22Rv1 (cell line): Measurements from ENCODE around the gene KRT14.

Experiments
- H3K27ac ChIP-seq: fragments of 450-650 bp; 2 replicates; pipeline ENCODE4 v1.5.1; 2017
- ZFX ChIP-seq: fragments of 450-650 bp; IDR thresholded peaks from 2 replicates; pipeline ENCODE4 v1.6.1; 2017; ENCODE audit warnings: antibody characterized with exemption, borderline replicate concordance
- TF ChIP-seq, protein P1 (sequence below): fragments of 450-650 bp; IDR thresholded peaks from 2 replicates; pipeline ENCODE4 v1.5.1; 2017; ENCODE audit warnings: mild to moderate bottlenecking

Gene KRT14

DNA sequence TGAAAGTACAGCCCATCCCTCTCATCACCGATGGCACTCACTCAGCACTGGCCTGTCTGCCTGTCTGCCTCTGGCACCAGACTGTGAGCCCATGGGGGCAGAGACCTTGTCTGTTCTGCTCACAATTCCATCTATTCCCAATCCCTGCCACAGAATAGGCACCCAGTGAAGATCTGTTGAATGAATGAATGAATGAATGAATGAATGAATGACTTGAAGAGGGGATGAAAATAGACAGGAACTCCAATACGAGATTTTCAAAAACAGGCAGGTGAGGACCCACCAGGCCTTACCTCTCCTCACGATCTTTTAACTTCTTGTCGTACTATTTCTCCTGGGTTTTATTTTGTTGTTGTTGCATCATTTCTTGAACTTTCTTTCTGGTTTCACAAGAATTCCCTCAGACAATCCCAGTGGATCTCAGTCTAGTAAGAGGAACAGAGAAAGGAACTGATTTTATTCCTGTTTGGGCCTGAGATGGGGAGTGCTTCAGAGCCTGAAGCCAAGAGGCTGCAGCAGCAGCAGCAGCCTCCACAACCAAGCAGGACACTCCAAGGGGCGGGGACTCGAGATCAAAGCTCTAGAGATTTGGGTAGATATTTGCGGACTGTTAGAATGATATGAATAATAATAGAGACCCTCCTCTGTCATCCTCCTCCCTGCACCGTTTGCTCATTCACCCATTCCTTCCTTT, 32.6 kb downstream of the KRT14 start:
- TF ChIP-seq ZFX = no peak
- TF ChIP-seq, protein P1, sequence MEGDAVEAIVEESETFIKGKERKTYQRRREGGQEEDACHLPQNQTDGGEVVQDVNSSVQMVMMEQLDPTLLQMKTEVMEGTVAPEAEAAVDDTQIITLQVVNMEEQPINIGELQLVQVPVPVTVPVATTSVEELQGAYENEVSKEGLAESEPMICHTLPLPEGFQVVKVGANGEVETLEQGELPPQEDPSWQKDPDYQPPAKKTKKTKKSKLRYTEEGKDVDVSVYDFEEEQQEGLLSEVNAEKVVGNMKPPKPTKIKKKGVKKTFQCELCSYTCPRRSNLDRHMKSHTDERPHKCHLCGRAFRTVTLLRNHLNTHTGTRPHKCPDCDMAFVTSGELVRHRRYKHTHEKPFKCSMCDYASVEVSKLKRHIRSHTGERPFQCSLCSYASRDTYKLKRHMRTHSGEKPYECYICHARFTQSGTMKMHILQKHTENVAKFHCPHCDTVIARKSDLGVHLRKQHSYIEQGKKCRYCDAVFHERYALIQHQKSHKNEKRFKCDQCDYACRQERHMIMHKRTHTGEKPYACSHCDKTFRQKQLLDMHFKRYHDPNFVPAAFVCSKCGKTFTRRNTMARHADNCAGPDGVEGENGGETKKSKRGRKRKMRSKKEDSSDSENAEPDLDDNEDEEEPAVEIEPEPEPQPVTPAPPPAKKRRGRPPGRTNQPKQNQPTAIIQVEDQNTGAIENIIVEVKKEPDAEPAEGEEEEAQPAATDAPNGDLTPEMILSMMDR = no peak
- H3K27ac ChIP-seq = no peak overlapping the region

DNA sequence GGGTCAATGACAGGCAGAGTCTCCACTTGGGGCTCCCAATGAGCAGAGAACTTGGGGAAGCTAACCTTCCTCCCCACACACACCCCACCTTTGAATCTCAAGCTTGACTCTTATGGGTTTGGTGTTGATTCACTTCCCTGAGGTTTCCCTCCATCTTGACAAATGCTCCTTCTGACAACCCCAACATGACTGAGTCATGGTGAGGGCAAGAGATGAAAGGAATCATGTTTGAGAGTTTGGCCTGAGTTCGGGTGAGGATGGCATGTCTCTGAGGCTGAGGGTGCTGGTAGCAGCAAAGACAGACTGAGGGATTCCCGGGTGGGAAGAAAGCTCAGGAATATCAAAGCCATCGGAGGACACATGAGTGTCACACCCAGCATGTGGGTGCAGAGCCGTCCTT, 33.5 kb downstream of the KRT14 start:
- TF ChIP-seq, protein P1 = no peak
- TF ChIP-seq ZFX = no peak

DNA sequence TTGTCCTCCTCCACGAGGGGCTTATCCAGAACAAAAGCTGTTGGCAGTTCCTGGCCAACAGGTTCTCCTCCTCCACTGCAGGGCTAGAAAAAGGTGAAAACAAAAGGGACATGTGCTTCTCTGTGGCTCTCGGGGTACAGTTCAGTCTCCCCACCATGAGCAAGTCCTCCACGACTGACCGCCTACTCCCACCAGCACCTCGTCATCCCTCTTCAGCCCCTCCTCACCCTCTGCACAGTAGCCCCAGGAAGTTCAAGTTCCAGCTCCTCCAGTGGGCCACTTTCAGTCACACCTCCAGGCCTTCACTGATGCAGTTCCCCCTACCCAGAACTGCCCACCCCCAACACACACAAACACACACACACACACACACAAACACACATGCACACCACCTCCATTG, 34.2 kb downstream of the KRT14 start:
- H3K27ac ChIP-seq = no peak overlapping the region
- TF ChIP-seq ZFX = no peak
- TF ChIP-seq, protein P1 = no peak

More for the DNA sequence above, 33.5 kb downstream of the KRT14 start:
- no peak overlapping the region for H3K27ac ChIP-seq

DNA sequence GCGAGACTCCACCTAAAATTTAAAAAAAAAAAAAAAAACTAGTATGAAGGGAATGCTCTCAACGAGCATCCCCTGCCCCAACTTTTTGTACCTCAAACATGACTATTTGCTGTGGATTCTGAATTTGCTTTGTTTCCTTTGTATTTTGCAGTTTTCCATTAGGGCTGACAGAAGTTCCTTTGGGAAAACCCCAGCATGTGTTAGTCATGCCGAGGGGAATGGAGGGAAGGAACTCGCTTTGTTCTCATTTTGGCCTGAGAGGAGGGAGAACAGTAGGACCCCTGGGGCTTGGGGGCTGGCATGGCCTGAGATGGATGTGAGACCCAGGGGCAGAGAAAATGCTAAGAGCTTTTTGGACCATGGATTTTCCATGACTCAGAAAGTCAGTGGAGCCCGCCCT, 35.3 kb downstream of the KRT14 start:
- H3K27ac ChIP-seq = no peak overlapping the region
- TF ChIP-seq ZFX = no peak
- TF ChIP-seq, protein P1 = no peak

DNA sequence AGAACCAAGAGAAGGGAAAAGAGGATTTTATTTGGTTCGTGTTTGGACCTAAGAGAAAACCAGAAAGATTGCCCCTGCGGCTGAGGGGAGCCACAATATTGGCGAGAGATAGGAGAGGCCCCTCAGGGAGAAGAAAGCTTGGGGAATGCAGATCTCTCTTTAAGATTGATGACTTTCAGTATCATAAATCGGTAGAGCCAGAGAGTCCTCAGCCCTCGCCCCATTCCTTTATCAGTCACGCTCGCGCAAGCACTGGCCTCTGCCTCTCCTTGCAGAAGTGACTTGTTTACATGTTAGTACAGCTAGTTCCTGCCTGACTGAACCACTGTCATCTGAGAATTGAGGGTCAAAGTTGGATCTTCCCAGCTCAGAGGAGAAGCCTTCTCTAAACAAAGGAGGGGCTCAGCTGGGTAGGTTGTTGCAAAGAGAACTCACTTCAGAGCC, 37.1 kb downstream of the KRT14 start:
- TF ChIP-seq ZFX = no peak
- TF ChIP-seq, protein P1 = no peak; the same call in 1 of the 2 replicates
- no peak overlapping the region for H3K27ac ChIP-seq

DNA sequence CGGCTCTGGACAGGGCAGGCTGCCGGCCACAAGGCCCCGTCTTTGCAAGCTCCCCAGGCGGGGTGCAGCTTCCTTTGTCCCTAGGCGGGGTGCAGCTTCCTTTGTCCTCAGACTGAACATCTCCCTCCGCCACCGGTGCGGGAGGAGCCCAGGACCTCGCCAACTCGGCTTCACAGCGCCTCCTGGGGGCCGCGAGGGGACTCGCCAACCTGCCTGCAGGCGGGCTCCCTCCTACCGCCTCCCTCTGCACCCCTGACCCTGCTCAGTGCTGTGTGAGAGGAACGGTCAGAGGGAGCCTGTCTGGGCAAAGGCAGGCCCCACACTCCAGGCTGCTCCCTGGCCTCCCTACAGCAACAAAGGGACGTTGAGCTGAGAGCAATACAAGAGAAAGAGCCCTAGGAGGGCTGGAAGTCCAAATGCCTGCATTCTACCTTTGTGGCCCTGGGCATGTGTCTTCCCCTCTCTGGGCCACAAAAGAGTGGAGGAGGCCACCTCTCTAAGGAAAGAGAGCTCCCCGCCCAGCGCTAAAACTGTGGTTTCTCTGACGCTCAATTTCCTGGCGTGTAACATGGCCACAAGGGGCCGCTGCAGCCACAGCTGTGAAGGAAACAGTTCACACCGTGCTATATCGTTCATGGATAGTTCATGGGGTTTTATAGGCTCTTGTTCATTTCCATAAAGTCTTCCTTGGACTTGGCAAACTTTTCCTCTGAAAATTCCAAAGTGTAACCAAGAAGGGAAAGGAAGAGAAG, 37.7 kb downstream of the KRT14 start:
- TF ChIP-seq, protein P1 = peak; percentile 98
- TF ChIP-seq ZFX = no peak
- peak overlapping the region; percentile 55 for H3K27ac ChIP-seq
